RCC 7860 (cell line): ENCODE measurements around the gene RNMT.
"Not testable (repeated sequence)": the region's sequence is repeated elsewhere in the genome, so short reads cannot be mapped to it uniquely, and the experiment has no call there.

Experiments used
- DNase-seq: peaks from one replicate; pipeline ENCODE4 v3.0.0-alpha.2; 2015; ENCODE audit warnings: low spot score
- FAIRE-seq: peaks from 2 replicates; lab custom pipeline; 2012; peaks lifted over from hg19 to GRCh38; lab: Jason Lieb, UNC

Gene RNMT

DNA sequence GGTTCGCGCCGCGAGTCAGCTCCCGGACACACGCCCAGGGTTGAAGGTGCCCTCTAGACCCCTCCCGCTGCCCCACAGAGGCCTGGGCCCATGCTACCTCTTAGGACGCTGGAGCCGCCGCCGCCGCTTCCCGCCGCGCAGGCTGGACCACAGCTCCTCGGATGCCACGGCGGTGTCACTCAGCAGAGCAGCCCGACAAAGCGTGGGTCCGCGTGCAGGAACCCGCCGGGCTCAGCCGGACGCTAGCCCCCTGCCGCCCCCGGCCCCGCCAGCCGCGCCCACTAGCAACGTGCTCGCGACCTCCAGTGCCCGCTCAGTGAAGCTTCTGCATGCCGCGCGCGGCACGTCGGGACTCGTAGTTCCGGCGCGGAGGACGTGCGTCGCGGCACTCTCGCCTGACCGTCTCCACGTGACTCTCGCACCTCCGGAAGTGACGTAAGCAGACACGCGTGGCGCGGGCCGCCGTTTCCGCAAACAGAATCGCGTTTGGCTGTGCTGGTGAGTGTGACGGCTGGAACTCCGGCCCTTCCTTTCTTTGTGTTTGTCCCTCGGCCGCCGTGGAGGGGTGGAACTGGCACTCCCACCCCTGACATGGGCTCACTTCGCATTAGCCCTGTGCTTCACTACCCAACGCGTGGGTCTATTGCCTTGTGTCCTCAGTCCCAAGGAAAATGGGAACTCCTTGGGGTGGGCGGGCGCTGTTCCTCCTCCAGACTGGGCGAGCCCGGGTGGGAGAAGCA, at the start of gene RNMT, which contains the start of gene FAM210A:
Gene RNMT (plus strand): TSS at position 442 of the 740 bp plus-strand sequence. CDS start 4,845 bp downstream, outside the sequence.
Gene FAM210A (minus strand): TSS at position 327 of the 740 bp plus-strand sequence. CDS start 44,481 bp downstream, outside the sequence.
- peak; percentile 81 for DNase-seq
- no peak for FAIRE-seq

GRCh38 chr18:13677350-13677749, 49.1 kb upstream of the RNMT start:
- DNase-seq, FAIRE-seq: not testable (repeated sequence)

DNA sequence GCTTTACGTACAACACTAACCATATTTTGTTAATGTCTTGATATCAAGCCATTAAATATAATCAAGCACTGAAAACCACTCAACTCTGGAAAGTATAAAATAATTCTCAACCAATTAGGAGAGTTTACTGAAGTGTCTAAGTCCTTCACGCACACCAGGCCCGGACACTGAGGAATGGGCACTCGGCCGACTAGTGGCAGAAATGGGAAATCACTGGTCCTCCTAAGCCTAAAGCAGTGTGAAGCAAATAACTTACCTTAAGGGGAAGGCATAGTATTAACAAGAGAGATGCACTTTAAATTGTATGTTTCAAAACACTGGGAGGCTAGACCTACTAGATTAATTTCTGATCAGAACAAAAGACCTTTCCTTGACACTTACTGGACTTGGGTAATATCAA, 45.9 kb upstream of the RNMT start:
- FAIRE-seq (no peak), DNase-seq (no peak)

DNA sequence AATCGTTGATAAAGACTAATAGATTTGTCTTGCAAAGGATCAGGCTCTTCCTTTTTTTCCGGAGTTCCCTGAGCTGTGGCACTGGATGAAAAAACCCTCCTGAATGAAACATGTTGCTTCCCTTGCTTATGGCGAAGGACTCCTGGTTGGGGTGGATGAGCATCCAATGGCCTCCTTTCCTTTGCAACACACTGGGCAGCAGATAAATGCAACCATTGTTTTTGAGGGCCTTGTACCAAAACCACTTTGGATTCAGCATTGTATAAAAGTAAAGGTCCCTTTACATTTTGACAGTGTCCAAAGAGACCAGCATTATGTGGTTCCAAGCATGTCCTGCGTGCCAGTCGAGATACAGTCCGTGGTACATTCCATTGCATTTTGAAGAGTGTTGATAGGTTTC, 44.8 kb upstream of the RNMT start:
- no peak for FAIRE-seq

GRCh38 chr18:13684546-13684945, 41.9 kb upstream of the RNMT start:
- no peak for FAIRE-seq

More for the DNA sequence above, 44.8 kb upstream of the RNMT start:
- no peak for DNase-seq

GRCh38 chr18:13688191-13689136, 38.0 kb upstream of the RNMT start:
- DNase-seq (no peak), FAIRE-seq (no peak)

More at GRCh38 chr18:13684546-13684945, 41.9 kb upstream of the RNMT start:
- DNase-seq, result no peak

DNA sequence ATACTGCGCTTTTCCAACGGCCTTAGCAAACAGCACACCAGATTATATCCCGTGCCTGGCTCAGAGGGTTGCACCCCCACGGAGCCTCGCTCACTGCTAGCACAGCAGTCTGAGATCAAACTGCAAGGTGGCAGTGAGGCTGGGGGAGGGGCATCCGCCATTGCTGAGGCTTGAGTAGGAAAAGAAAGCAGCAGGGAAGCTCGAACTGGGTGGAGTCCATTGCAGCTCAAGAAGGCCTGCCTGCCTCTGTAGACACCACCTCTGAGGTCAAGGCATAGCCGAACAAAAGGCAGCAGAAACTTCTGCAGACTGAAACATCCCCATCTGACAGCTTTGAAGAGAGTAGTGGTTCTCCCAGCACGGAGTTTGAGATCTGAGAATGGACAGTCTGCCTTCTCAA, 36.4 kb upstream of the RNMT start:
- not testable (repeated sequence) for DNase-seq, FAIRE-seq

- FAIRE-seq, DNase-seq: not testable (repeated sequence)
Measured at GRCh38 chr18:13695337-13695736, 31.1 kb upstream of the RNMT start.

DNA sequence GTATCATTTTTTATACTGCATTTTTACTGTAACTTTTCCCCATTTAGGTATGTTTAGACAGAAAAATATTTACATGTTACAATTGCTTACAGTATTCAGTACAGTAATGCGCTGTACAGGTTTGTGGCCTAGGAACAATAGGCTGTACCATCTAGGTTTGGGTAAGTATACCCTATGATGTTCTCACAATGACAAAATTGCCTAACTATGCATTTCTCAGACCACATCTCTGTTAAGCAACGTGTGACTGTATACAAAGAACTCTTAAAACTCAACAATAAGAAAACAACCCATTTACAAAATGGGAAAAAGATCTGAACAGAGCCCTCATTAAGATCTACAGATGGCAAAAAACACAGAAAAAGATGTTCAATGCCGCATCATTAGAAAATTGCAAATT, 29.5 kb upstream of the RNMT start:
- DNase-seq (no peak), FAIRE-seq (no peak)

DNA sequence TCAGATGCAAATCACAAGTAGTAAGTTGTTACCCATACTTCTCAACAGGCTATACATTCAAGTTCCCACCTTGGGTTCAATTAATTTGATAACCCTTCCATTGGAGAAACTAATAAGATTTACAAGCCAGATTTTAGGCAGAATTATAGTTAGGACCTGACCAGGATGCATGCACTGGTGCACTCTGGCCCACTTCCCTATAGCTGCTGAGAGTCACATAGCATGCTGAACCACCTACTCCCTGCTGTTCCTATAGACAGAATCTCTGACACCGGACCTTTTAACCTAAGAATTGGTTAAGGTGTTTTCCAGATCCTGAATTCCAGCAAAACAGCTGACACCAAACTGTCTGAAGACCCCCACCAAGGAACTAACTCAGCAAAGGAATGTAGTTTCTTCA, 26.3 kb upstream of the RNMT start:
- FAIRE-seq, result no peak
- no peak for DNase-seq

DNA sequence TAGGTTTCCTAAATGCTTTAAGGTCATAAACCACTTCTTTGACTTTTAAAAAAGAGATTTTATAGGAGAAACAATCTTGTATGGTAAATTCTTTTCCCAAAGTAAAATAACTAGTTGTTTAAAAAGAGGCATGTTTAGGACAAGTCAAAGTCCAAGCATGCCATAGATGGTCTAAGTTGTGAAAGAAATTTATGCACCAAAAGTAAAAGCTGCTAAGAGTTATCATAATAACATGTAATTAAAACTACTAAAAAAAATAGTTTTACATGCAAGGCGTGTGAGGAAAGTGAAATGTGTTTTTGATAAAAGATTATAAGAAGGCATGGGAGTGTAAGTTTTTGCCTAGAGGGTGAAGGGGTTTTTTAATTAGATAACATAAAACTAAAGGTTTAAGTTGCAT, 22.6 kb upstream of the RNMT start:
- FAIRE-seq, result no peak
- DNase-seq, result no peak

- FAIRE-seq (peak; percentile 91), DNase-seq (peak; percentile 97)
Measured at GRCh38 chr18:13710414-13710831, 16.1 kb upstream of the RNMT start.

DNA sequence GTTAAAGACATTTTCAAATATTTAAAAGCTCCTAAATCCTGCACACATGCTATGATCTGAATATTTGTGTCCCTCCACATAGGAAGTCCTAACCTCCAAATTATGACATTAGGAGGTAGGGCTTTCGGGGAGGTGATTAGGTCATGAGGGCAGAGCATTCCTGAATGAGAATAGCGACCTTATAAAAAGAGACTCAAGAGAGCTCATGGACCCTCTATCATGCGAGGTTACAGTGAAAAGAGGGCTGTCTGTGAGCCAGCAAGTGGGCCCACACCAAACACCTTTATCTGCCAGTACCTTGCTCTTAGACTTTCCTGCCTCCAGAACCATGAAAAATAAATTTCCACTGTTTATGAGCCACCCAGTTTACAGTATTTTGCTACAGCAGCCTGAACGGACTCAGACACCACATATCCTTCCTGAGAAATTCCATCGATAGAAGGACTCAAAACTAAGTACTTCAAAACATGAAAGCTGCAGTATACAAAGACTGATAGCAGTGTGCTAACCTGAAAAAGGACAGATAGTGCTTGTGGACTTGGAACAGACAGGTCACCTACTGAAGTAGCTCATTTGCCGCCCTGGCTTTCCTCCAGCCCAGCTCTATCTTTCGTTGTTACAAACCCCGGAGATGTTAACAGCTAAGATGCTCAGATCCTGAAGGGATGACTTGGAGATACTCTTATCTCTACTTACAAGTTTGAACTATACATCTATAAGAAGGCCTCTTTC, 13.9 kb upstream of the RNMT start:
- FAIRE-seq (no peak), DNase-seq (no peak)

- DNase-seq (no peak), FAIRE-seq (no peak)
Measured at GRCh38 chr18:13713455-13714055, 12.9 kb upstream of the RNMT start.

DNA sequence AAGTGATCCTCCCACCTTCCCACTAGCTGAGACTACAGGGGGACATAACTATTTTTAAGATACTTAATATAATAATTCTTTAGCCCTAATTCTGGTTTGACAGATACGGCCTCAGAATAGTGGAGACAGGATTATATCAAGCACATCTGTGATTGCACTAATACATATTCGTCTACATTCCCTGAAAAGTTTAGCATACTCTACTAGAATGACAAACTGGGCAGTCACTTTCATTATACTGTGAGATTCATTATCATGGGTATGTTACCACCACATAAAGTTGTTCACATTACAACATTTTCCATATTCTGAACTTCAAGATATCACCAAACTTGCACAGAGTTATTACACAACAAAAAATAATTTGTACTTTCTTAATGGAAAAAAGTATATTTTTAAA, 11.1 kb upstream of the RNMT start:
- FAIRE-seq (no peak), DNase-seq (no peak)

GRCh38 chr18:13716916-13717315, 9.6 kb upstream of the RNMT start:
- FAIRE-seq, result no peak

GRCh38 chr18:13720123-13720522, 6.3 kb upstream of the RNMT start:
- FAIRE-seq (no peak), DNase-seq (no peak)

More at GRCh38 chr18:13716916-13717315, 9.6 kb upstream of the RNMT start:
- DNase-seq, result no peak

- DNase-seq, result no peak
- FAIRE-seq, result no peak
Measured at GRCh38 chr18:13720847-13721246, 5.6 kb upstream of the RNMT start.

DNA sequence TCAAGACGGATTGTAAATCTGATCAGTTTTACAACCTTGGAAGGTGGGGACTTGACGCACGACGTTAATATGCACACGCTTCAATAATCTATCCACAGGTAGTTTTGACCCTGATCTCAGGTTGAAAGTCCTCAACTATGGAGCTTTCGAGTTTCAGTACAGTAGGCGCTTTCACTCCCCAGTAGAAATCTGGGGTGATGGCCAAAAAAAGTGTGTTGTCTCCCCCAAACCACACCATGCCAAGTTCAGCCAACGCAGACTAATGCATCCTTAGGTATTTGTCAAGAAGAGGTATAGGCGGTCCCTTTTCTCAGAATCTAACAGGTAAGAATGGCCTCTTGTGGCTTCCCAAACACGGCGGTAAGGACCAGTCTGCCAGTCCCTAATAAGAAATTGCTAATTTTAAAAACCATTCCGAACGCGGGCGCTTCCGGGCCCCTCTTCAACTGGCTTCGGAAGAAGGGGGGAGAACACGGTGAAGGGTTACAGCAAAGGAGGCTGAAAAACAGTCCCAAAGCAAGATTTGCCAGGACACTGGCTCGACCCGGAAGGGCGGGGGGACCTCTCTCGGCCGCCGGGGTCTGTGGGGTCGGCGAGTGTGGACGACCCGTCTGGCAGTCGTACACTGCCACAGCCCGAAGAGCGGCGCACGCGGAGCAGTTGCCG, 774 bp upstream of the RNMT start:
- DNase-seq (no peak), FAIRE-seq (no peak)

DNA sequence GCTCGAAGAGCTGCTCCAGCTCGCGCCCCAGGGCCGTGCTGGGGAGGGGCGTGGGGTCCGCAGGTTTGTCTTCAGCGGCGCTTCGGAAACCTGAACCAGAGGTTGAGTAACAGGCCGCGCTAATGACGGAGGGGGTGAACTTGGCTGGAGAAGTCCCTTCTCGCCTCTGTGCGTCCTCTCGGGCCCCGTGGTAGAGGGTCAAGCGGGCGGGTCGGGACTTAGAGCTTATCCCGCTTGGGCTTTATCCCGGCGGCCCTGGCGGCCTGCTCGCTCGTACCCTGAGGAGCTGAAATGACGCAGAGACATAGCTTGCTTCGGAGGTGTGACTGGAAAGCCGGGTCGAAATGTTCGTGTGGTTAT, 479 bp downstream of the RNMT start:
- FAIRE-seq, result no peak

More for the DNA sequence above, 479 bp downstream of the RNMT start:
- DNase-seq, result peak; percentile 10
